GM21786 (cell line): ENCODE measurements around the gene RALY.

Experiments used
- ATAC-seq: cut with Tn5 transposase; IDR thresholded peaks from one replicate; pipeline ENCODE4 v1.9.1; 2021; ENCODE audit not compliant: unreplicated experiment

Gene RALY

DNA sequence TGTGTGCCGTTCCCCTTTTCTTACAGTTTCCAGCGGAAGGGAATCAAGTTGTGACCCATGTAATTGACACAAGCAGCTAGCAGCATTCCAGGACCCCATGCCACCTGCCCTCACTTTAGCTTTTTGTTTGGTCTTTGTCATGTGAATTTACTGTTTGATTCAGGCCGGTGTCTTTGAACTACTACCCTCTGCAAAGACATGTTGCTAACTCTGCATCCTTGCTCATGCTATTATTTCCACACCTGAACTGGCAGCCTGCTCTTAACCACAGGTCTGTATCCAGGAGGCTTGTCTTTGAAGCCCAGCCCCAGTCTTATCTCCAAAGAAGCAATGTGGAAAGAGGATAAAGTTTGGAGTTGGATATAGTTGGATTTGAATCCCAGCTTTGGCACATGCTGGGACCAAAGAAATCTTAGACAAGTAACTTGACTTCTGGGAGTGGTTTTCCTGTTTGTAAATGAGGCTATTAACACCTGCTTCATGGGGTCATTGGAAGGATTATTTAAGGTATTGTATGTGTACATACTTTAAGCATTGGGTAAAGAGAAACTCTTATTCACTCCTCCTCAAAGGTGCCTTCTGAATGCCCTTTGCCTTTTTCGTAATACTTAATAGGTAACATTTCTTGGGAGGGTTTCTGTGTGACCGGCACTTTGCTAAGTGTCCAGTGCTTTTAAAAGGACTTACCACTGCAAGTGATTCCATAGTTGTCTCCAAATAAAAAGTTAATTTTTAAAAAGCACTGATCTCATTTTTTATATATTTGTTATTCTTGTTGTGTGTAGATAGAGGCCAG, 52.4 kb downstream of the RALY start:
- no peak for ATAC-seq

DNA sequence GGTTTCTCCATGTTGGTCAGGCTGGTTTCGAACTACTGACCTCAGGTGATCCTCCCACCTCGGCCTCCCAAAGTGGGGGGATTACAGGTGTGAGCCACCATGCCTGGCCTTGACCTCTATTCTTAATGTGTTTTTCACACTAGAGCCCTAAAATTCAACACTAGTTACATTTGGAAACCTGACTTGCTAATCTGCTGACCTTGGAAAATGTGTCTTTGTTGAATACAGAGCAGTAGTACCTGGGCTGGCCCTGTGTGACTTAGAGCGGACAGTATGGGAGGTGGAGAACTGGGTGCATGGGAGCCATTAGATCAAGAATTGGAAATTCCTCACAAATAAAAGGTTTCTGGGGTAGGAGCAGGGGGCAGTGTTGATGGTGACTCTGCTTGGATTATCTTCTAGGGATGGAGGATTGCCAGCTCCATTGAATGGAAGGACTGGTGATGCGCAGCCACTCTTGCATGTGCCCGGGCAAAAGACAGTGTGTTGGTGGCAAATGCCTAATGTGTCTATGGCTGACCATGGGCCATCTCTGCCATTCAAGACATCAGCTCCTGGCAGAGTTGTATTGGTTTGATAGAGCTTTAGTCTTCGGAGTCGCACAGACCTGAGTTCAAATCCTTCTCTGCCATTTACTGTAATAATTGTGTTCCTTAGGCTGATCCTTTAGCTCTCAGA, 53.4 kb downstream of the RALY start:
- ATAC-seq: no peak

DNA sequence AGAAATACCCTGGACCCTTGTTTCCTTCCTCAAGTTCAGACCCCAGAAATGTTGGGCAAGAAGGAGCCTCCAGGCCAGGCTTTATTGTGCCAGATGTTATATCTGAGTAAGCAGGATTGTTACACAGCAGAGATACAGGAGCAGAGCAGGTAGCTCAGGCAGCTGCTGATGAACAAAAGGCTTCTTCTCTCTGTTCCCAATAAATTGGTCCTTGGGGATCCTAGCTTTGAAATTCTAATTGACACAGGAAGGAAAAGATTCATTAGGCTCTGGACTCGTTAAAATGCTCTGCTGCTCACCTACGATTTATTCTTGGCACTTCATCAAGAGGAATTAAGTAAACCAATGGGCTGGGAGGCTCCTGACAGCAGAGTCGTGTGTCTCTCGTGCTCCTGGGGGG, 54.2 kb downstream of the RALY start:
- no peak for ATAC-seq

DNA sequence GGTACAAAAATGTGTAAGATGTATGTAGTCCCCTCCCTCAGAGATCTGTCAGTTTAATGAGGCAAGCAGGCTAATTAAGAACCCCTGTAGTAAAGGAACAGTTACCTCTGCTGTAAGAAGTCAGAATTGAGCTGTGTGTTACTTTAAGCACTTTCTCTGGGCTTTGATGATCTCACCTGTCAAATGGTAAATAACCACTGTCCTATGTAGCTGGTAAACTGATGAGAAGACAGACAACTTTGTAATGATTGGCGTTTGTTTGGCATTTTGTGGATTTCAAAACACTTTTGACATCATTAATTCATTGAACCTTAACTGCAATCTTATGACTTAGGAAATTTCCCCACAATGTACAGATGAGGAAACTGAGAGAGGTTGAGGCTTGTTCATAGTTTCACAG, 55.7 kb downstream of the RALY start:
- ATAC-seq: no peak

DNA sequence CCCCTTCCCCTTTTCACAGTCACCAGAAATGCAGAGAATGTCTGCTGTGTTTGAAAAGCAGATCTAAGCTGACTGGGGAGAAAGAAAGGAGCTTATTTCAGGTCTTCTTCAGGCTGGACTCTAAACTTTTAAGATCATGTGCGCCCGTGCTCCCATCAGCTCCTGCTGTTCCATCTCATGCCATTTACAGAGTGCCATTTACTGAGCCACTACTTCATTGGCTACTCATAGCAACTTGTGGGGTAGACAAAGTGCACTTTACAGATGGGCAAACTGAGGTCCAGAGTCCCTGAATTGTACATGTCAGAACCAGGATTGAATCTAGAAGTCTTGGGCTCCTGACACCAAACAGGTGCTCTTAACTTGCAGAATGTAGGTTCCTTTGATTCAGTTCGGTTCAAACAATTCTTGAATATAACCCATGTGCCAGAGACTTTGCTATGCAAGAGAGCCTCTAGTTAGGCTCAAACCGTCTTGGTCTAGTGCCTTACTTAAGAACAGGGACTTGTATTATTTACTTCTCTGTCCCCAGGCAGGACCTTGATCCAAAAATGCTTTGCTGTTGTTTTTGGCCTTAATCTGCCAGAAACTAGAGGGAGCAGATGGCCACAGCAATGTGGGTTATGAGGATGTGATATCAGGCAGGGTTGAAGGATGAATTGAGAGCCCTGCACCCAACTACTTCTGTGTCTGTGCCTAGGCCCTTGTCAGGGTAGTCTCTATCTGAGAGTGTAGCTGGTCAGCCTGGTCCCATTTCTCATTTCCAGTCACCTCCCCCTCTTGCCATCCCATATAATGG, 56.4 kb downstream of the RALY start:
- ATAC-seq: no peak

DNA sequence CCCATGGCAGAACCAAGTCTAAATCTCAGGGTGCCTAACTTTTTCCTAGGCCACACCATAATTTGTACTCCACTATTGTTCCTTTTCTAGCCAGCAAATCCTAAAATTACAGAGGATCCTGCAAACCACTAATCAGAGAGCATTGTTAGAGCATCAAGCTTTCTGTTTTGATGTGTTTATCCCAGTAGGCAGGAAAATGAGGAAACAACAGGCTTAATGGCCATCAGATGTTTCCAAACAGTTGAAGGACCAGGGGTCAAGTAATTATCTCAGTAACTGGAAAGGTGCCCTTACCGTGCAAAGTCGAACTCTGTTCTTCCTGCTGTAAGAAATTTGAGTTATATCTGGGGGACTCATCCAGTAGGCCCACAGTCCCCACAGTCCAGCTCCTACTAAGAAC, 58.7 kb downstream of the RALY start:
- ATAC-seq: no peak

DNA sequence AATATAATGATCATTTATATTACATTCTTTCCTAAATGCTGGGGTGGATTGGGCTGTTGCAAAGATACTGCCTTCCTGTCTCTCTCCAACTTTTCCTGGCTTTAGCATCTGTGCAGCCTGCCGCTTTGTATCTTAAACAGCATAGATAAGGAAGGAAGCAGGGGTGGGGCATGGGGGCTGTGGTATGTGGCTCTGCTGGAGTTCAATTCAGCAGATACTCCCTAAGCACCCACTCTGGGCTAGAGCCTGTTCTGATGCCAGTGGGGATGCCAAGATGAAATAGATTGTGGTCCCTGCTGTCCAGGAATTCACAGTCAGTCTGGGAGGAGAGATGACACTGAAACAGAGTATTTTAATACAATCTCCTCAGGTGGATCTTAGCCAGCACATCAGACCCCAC, 61.6 kb downstream of the RALY start:
- ATAC-seq: no peak

DNA sequence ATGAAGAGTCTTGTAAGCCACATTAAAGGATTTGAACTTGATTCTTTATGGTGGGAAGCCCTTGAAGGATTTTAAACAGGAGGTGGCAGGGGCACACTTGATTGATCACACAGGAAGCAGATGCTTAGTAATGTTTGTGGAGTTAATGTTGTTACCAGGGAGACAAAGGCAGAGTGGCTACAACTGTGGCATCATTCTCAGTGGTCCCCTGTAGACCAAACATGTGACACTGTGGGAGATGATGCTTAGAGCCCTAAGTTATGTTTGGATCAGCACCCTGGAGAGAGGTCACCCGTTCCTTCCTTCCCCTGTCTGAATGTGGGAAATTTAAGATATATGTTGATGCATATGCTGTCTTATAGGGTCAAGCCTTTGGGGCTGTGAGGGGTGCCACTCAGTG, 65.1 kb downstream of the RALY start:
- ATAC-seq: no peak

DNA sequence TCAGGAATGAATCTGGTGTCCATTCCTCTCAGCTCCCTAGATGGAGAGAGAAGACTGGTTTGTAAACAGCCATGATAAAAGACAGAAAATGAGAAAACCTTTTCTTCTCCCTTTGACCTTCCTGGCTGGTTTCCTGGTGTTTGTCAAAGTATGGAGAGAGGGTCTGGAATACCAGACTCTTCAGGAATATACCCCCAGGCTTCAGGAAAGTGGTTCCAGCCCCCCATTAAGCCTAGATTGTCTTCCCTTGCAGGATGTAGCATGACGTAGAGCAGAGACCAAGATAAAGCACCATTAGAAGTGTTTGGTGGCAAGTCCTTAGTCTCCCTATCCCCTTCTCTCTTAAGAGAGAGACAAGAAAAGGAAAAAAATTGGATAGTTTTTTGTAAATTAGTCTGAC, 67.3 kb downstream of the RALY start:
- no peak for ATAC-seq

DNA sequence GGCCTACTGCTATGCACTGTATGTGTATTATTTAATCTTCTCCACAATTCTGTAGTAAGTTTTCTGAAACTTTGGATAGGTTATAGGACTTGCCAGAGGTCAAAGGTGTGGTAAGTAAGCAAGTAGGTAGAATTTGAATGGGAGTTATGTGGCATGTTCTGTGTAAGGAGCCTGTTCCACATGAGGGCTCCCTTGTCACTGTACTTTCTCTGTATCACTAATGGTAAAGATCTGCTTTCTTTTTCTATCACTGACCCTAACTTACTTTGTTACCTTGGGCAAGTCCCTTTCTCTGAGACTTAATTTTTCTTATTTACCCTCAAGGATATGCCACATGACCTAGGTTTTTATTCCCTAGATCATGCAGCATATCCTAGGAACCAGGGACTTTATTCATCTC, 68.0 kb downstream of the RALY start:
- ATAC-seq: no peak

DNA sequence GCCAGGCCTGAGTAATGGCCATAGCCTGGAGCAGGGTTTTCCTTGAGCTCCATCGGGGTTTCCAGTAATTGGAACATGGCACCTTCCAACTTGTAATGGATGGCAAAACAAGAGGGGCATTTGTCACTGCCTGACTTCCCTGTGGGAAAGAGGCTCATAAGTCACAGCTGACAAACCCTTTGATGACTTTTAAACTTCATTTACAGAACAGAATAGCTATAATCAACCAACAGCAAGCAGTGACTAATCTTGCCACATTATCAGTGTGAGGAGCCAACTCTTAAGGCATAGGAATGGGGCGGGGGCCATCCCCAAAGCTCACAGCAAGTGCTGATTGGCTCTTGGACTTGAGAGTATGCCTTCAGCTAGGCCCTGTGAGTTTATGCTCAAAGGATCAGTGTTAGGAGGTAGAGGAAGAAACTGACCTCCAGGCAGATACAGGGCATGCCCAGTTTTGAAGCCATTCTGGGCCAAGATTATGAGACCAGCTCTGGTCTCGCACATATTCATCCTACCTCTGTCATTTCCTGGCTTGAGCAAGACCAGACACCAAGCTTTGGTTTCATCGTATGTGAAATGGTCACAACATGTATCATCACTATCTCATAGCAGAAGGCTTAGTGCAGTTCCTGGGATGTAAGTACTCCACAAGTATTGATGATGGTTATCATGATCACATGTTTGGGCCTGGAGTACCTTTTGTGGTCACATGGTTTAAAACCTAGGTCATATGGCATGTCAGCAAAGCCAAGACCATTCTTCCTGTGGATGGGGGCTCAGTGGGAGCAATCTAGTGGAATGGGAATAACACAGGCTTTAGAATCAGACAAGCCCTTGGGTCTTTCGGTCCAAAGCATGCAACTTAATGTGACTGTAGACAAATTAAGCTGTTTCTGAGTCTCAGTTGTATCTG, 69.1 kb downstream of the RALY start:
- ATAC-seq: no peak

DNA sequence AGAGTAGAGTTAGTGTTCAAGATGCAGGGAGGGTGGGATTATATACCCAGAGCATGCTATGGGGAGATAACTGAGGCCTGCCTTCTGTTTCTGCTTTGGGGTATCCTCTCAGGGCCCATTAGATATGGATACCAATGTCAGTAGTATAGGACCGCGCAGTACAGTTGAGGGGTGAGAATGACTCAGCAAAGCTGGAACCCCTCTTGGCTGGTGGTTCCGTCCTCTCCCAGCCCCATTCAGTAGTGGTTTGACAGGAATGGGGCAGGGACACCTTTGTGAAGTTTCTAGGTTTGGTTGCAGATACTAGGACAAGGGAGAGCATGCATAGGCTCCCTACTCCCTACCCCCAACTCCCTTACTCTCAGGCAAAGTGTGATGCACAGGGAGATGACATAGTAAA, 70.6 kb downstream of the RALY start:
- no peak for ATAC-seq

DNA sequence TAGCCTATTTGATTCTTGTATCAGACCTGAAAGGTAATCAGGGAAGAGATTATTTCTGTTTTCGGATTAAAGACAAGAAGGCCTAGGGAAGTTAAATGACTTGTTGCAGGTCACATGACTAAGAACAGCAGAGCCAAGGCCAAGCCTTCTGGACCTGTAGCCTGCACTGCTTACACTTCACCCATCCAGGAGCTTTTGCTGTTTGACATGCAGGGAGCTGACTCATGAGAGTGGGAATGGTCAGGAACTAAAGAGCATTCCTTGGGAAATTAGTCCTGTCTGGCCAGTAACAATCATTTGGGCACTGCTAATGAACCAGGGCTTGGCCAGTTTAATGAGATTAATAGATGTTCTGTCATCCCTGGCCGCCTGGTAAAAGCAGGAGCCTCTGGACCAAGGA, 71.5 kb downstream of the RALY start:
- ATAC-seq: no peak

DNA sequence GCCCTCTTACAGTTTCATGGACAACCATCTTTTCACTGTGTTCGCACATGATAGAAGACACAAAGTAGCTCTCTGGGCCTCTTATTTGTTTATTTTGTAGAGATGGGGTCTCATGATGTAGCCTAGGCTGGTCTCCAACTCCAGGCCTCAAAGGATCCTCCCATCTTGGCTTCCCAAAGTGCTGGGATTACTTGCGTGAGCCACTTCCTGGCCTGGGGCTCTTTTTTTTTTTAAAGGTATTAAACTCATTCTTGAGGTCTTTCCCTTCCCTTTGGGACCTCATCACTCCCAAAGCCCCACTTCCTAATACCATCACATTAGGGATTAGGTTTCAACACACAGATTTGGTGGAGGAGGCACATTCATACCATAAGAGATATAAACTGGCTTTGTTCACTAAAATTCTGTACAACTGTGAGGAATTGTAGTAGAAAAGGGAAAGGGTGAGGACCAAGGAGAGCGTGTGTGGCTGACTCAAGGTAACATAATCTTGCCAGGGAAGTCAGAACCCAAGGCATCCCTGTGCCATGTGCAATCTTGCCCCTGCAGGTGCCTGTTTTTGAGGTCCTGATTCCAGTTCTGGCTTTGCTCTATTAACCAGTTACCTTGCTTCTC, 72.9 kb downstream of the RALY start:
- ATAC-seq: no peak

DNA sequence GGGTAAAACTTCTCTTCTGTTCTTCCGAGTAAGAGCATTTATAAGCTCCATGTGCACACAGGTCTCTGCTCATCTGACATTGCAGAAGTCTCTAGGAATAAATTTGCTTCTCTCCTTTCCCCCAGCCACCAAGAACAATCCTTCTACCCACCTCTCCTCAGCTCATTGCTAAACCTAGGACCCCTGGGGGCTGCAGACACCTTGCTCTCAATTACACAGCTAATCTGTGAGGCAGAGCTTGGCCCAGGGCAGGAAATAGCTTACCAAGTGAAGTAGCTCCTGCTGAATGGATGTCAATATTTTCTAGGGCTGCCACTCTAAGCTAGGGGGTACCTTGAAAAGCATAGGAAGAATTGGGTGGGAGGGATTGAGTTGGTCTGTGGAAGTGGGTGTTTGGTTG, 74.3 kb downstream of the RALY start:
- no peak for ATAC-seq

DNA sequence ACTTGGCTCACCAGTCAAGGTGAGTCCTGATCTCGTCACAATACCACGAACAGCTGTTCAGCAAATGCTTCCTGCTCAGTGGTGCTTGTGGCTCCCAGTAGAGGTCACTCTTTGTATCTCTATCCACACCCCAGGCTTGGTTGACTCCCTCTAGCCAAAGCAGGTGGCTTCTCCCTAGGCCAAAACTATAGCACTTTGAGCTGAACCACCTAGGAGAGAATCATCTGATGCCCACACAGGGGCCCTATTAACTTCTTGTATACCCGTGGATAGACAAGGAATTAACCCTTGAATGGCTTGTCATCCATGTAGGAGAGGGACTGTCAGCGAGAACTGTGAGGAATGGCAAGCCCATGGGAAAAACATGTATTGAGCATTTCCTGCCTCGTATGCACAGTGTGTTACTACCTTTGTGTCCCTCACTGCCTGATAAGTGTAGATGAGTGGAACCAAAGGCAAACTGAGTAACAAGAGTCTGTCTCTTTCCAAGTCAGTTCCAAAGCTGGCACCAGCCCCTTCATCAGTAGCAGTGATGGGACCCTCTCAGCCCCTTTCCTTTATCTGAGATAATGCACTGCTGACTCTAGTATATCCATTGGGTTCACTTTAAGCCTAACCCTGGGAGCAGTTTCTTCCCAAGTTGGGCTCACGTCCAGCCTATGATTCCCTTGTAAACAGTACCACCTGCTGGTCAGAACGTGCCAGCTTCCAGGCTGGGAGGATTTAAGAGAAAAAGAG, 75.8 kb downstream of the RALY start:
- peak; percentile 58 for ATAC-seq

DNA sequence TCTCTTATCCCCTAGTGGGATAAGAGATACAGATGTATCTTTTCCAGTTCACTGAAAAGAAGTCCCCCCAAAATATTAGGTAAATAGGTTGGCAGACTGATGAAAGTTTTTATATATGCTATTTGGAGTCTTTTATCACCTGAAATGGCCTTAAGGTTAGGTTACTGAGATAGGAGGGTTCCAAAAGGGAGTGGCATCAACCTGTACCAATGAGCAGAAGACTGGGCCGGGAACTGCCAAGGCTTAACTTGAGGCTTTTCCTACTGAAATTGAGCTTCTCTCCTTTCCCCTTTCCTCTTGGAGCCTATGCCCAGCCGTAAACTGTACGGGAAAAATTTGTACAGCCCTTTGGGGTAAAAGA, 76.3 kb downstream of the RALY start:
- ATAC-seq: no peak

DNA sequence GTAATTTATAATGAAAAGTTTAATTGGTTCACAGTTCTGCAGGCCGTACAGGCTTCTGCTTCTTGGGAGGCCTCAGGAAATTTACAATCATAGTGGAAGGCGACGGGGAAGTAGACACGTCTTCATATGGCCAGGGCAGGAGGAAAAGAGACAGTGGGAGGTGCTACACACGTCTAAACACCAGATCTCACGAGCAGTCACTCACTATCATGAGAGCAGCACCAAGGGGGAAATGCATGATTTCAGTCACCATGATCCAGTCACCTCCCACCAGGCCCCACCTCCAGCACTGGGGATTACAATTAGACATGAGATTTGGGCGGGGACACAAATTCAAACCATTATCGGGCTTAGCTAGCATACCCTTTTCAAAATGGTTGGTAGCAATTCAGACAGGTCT, 77.1 kb downstream of the RALY start:
- ATAC-seq: no peak

DNA sequence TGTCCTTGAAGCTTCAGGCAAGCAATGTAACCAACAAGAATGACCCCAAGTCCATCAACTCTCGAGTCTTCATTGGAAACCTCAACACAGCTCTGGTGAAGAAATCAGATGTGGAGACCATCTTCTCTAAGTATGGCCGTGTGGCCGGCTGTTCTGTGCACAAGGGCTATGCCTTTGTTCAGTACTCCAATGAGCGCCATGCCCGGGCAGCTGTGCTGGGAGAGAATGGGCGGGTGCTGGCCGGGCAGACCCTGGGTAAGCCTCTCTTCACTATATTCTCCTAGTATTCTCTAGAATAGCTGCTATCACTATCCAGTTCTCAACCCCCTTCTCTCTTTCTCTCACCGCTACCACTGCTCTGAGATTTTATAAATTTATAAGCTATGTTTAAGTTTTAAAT, 78.4 kb downstream of the RALY start:
- no peak for ATAC-seq

DNA sequence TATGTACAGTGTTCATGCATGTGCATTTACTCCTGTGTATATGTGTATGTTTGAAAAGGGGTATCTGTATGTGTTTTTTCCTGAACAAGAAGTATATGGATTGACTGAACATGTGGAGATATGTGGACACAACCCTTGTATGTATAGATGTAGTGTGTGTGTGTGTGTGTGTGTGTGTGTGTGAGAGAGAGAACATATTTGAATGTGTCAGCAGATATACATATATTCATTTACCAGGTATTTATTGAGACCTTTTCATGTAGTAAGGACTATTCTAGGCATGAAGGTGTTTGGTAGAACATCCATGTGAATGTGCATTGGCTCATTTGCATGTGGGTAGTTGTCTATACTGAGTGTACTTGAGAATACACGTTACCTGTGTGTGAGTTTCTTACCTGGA, 79.1 kb downstream of the RALY start:
- ATAC-seq: no peak
